Neuronal stem cell (in vitro differentiated cells): Measurements from ENCODE around the gene IZUMO4.

Experiments used
- DNase-seq: peaks from one replicate; pipeline ENCODE4 v3.0.0-alpha.2; 2013; ENCODE audit warnings: low spot score
- H2AFZ ChIP-seq: one replicate; pipeline ENCODE4 v1.6.1; 2013; ENCODE audit warnings: mild to moderate bottlenecking, low read length, inconsistent platforms
- H2AK5ac ChIP-seq: 2 replicates; pipeline ENCODE4 v1.6.1; 2013; ENCODE audit warnings: low read depth, mild to moderate bottlenecking, inconsistent platforms, low read length, moderate library complexity, mixed read lengths
- H2BK120ac ChIP-seq: 2 replicates; pipeline ENCODE4 v1.6.1; 2013; ENCODE audit warnings: low read depth, mild to moderate bottlenecking, inconsistent platforms, low read length, moderate library complexity, mixed read lengths
- H2BK12ac ChIP-seq: one replicate; pipeline ENCODE4 v1.6.1; 2013; ENCODE audit warnings: low read length, inconsistent platforms
- H2BK15ac ChIP-seq: 2 replicates; pipeline ENCODE4 v1.6.1; 2013; ENCODE audit warnings: mild to moderate bottlenecking, low read length, inconsistent platforms, mixed read lengths
- H2BK5ac ChIP-seq: one replicate; pipeline ENCODE4 v1.6.1; 2013; ENCODE audit warnings: inconsistent platforms, mild to moderate bottlenecking, low read length, moderate library complexity
- H3K14ac ChIP-seq: one replicate; pipeline ENCODE4 v1.6.1; 2013; ENCODE audit warnings: low read length, inconsistent platforms
- H3K18ac ChIP-seq: 2 replicates; pipeline ENCODE4 v1.6.1; 2013; ENCODE audit warnings: low read length, inconsistent platforms
- H3K23ac ChIP-seq: 2 replicates; pipeline ENCODE4 v1.6.1; 2013; ENCODE audit warnings: low read depth, mild to moderate bottlenecking, mixed read lengths, low read length, inconsistent platforms; ENCODE audit not compliant: poor library complexity
- H3K27ac ChIP-seq: replicated peaks from 3 replicates; pipeline ENCODE4 v1.5.1; 2013; ENCODE audit warnings: low read length, inconsistent platforms
- H3K27me3 ChIP-seq, 3 experiments: 2 replicates each; pipeline ENCODE4 v1.6.1; 2013; ENCODE audit warnings: low read length in 3 of 3, mild to moderate bottlenecking in 2 of 3, inconsistent platforms in 1 of 3, low read depth in 1 of 3, mixed read lengths in 1 of 3, moderate library complexity in 1 of 3; ENCODE audit not compliant: control insufficient read depth in 3 of 3, insufficient read depth in 3 of 3
- H3K36me3 ChIP-seq, 2 donors: replicated peaks in 1 of 2; 2 replicates each; pipeline ENCODE4 v1.6.1; 2013; ENCODE audit warnings: low read length in 2 of 2; ENCODE audit not compliant: control insufficient read depth in 2 of 2, insufficient read depth in 2 of 2
- H3K4ac ChIP-seq: 2 replicates; pipeline ENCODE4 v1.6.1; 2013; ENCODE audit warnings: inconsistent platforms, mild to moderate bottlenecking, low read length, moderate library complexity
- H3K4me1 ChIP-seq, 2 donors: 1 replicate in 1 of 2; 2 replicates in 1 of 2; pipeline ENCODE4 v1.6.1; 2013; ENCODE audit warnings: low read length in 2 of 2, low read depth in 1 of 2; ENCODE audit not compliant: control insufficient read depth in 2 of 2, insufficient read depth in 1 of 2
- H3K4me2 ChIP-seq: one replicate; pipeline ENCODE4 v1.6.1; 2013; ENCODE audit warnings: mild to moderate bottlenecking, low read length, inconsistent platforms; ENCODE audit not compliant: insufficient read depth, poor library complexity, severe bottlenecking
- H3K4me3 ChIP-seq, 2 donors: 2 replicates each; pipeline ENCODE4 v1.5.1; 2013; ENCODE audit warnings: low read length in 2 of 2, mild to moderate bottlenecking in 2 of 2, inconsistent platforms in 1 of 2, moderate library complexity in 1 of 2
- H3K79me1 ChIP-seq: one replicate; pipeline ENCODE4 v1.6.1; 2013; ENCODE audit warnings: low read depth, mild to moderate bottlenecking, inconsistent platforms, low read length, moderate library complexity
- H3K9ac ChIP-seq: one replicate; pipeline ENCODE4 v1.6.1; 2013; ENCODE audit warnings: mild to moderate bottlenecking, low read depth, low read length, inconsistent platforms; ENCODE audit not compliant: poor library complexity
- H3K9me3 ChIP-seq, 2 donors: replicated peaks in 1 of 2; 2 replicates each; pipeline versions ENCODE3 to v1.6.1; 2013; ENCODE audit warnings: low read length in 2 of 2, mild to moderate bottlenecking in 2 of 2, inconsistent platforms in 1 of 2, low read depth in 1 of 2, mixed read lengths in 1 of 2, moderate library complexity in 1 of 2; ENCODE audit not compliant: control insufficient read depth in 2 of 2, insufficient read depth in 1 of 2
- H4K8ac ChIP-seq: one replicate; pipeline ENCODE4 v1.6.1; 2013; ENCODE audit warnings: low read depth, mild to moderate bottlenecking, inconsistent platforms, low read length, moderate library complexity
- H4K91ac ChIP-seq: one replicate; pipeline ENCODE4 v1.6.1; 2013; ENCODE audit warnings: low read length, low read depth, mild to moderate bottlenecking, inconsistent platforms; ENCODE audit not compliant: poor library complexity
- WGBS, 2 donors: extraction: QIAGEN DNeasy Blood & Tissue Kit; methylation state at CpG; one replicate each; pipeline ENCODE4 v1.1.7; 2013; ENCODE audit warnings: missing lambda C conversion rate in 2 of 2, mixed read lengths in 1 of 2; ENCODE audit not compliant: insufficient read length in 2 of 2, insufficient replicate concordance in 1 of 2; ENCODE audit errors: extremely low coverage in 2 of 2; 5-methylcytosine and 5-hydroxymethylcytosine counted together

Gene IZUMO4

DNA sequence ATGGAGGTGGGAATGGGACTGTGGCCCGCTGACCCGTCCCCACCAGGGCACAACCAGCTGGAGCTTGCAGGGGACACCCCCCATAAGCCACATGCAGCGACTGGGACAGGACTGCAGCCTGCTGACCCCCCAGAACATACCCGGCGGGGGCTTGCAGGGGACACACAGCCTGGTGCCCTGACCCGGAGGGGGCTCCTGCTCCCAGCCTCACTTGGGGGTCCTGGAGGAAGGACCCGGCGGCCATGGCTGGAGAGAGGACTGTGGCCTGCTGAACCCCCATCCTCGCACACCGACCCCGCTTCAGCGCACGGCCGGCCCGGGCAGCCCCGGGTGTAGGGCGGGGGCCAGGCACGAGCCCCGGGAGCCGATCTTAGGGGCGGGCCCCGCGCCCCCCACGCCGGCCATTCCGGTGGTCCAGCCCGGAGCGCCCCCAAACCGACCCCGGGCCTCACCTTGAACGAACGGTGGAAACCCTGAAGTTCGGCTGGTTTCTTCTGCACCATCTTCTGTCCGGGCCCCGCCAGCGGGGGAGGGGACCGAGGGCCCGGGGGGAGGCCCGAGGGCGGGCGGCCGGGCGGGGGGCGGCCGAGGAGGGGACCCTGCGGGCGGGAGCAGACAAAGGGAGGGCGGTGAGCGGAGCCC is 46.2 kb upstream of the IZUMO4 start:
- Histone ChIP-seq H3K36me3 (peaks cover 20 to 32% of the 10 kb centered on the region in 2 donors), H3K9me3 (no peaks in the 10 kb centered on the region), H4K8ac (no peak overlapping the region), H2AFZ (peak overlapping the region; percentile 22), H3K4me3 (peak overlapping the region; percentile 97 to 98), H2BK120ac (no peak overlapping the region), H3K27ac (no peak overlapping the region), H2BK12ac (no peak overlapping the region), H4K91ac (no peak overlapping the region), H3K18ac (peak overlapping the region; percentile 89), H3K79me1 (peaks cover 38% of the 10 kb centered on the region), H2BK5ac (peak overlapping the region; percentile 53), H3K9ac (peak overlapping the region; percentile 93), H3K4me2 (peak overlapping the region; percentile 90), H2AK5ac (peak overlapping the region; percentile 90), H3K27me3 (no peaks in the 10 kb centered on the region), H2BK15ac (peak overlapping the region; percentile 75), H3K23ac (peak overlapping the region; percentile 100), H3K4me1 (peaks cover 18 to 22% of the 10 kb centered on the region in 2 donors), H3K14ac (peak overlapping the region; percentile 0), H3K4ac (no peak overlapping the region)
- DNase-seq = no peak
- no CpG with 5 or more reads among the region's 49 CpGs for WGBS, 2 donors

DNA sequence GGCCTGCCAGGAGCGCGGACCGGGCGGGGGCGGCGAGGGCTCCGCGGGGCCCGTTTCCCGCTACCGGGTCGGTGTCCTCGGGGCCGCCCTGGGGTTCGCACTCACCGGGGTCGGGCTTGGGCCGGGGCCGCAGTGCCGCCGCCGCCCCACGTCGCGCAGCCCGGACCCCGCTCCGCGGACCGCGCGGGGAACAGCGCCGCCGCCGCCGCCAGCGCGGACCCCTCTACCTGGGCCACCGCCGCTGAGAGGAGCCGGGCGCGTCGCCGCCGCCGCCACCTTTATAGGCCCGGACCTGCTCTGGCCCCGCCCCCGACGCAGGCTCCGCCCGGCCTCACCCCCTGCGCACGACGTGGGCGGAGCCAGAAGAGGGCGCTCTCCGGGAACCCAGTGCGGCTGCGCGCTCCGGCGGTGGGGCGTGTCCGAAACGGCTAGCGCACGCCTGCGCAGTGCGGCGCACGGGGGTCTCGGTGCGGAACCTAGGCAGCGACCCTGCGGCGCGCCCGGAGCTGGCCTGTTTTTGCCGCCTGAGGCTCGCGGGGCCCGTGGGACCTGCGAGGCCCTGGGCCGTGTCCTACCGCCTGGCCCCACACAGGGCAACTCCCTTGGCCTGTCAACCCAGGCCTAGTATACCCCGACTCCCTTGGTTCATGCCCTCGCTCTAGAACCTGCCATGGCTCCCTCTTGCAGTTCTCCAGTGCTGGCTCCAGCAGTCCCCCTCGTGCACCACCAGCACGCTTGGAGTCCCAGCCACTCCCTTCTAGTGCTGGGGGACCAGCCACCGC is 45.5 kb upstream of the IZUMO4 start, which contains the start of gene MKNK2:
TSS of gene MKNK2 (minus strand) at position 254 of the 782 bp plus-strand sequence. CDS start 393 bp downstream, outside the sequence.
- H3K23ac ChIP-seq = peak within 1 kb of the TSS; percentile 100
- H3K79me1 ChIP-seq = peaks cover 32% of the 10 kb centered on the region
- H3K4ac ChIP-seq = peak within 1 kb of the TSS; percentile 85
- H3K36me3 ChIP-seq = peaks cover 15 to 24% of the 10 kb centered on the region in 2 donors
- H2BK5ac ChIP-seq = peak within 1 kb of the TSS; percentile 96
- peak; percentile 96 for DNase-seq
- H3K9ac ChIP-seq = peak within 1 kb of the TSS; percentile 93
- H3K18ac ChIP-seq = peak within 1 kb of the TSS; percentile 99
- peak within 1 kb of the TSS; percentile 99 for H2AK5ac ChIP-seq
- H4K91ac ChIP-seq = no peak within 1 kb of the TSS
- peak within 1 kb of the TSS; percentile 27 for H3K14ac ChIP-seq
- peak within 1 kb of the TSS; percentile 97 for H2BK12ac ChIP-seq
- peak within 1 kb of the TSS; percentile 30 for H3K27ac ChIP-seq
- peak within 1 kb of the TSS; percentile 96 for H2BK120ac ChIP-seq
- H3K4me3 ChIP-seq = peak within 1 kb of the TSS; percentile 97 to 98
- H2AFZ ChIP-seq = peak within 1 kb of the TSS; percentile 76
- H3K4me2 ChIP-seq = peak within 1 kb of the TSS; percentile 90
- WGBS, 2 donors = no CpG with 5 or more reads among the region's 93 CpGs
- no peaks in the 10 kb centered on the region for H3K27me3 ChIP-seq
- peaks cover 23 to 29% of the 10 kb centered on the region in 2 donors for H3K4me1 ChIP-seq
- no peaks in the 10 kb centered on the region for H3K9me3 ChIP-seq
- peak within 1 kb of the TSS; percentile 86 for H4K8ac ChIP-seq
- H2BK15ac ChIP-seq = peak within 1 kb of the TSS; percentile 98

DNA sequence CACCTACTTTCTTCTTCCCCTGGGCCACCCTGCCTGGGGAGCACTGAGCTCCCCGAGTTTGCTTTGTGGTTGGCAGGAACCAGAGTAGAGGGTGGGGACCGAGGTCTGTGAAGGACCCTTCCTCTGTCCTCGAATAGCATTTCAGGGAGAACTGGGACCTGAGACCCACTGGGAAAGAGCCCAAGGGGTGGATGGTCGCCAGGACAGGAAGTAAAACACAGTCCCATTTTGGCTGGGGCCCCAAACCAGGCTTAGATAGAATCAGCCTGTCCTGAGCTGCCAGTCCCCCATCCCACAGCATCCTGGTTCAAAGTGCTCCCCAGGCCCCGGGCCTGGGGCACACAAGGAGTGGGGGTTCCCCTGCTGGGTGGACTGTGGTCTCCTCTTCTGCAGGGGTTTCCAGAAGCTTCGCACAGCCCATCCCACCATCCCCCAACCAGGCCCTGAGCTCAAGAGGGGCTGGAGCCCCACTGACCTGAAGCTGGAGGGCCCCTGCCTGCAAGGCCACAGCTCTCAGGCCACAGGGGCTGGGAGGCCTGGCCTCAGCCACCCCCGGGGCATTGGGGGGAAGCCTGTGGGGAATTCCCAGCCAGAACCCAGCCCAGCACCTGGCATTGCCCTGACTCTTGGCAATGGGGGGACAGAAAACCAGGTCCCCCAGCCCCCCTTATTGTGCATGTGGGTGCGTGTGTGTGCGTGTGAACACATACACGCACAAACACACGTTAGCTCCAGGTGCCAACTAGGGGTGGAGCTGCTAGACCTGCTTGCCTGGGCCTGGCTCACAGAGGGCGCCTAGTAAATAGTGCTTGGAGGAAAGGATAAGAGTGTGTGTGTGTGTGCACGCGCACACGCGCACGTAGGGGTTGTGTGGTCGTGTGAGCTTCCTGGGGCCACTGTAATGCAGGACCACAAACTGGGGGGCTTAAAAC is 44.7 kb upstream of the IZUMO4 start:
- WGBS, 2 donors = no CpG with 5 or more reads among the region's 18 CpGs
- Histone ChIP-seq H3K36me3 (peaks cover 9 to 16% of the 10 kb centered on the region in 2 donors), H3K4me3 (peak overlapping the region in 1 of 2 donors; percentile 97), H3K79me1 (peaks cover 27% of the 10 kb centered on the region), H3K18ac (peak overlapping the region; percentile 99), H4K8ac (peak overlapping the region; percentile 86), H4K91ac (peak overlapping the region; percentile 92), H2BK15ac (peak overlapping the region; percentile 89), H2BK120ac (peak overlapping the region; percentile 96), H2BK12ac (peak overlapping the region; percentile 97), H3K14ac (peak overlapping the region; percentile 27), H3K4me2 (peak overlapping the region; percentile 80), H3K27ac (no peak overlapping the region), H3K4me1 (peaks cover 26 to 35% of the 10 kb centered on the region in 2 donors), H3K23ac (peak overlapping the region; percentile 100), H3K27me3 (no peaks in the 10 kb centered on the region), H3K9ac (peak overlapping the region; percentile 90), H2AK5ac (peak overlapping the region; percentile 99), H3K4ac (peak overlapping the region; percentile 85), H2BK5ac (peak overlapping the region; percentile 96), H3K9me3 (no peaks in the 10 kb centered on the region), H2AFZ (peak overlapping the region; percentile 76)
- DNase-seq = no peak
